Body of pancreas (tissue), 4 donors: Measurements from ENCODE around the gene LHX8. TPM values are rescaled to one million over a fixed set of nuclear protein-coding genes. Genes with fewer than 3 reads are reported as not detected.

ENCODE experiments used
- ATAC-seq: fragments of 150-250 bp; one replicate; pipeline ENCODE4 v1.9.1; 2016
- DNase-seq, 4 donors: peaks; one replicate each; pipeline ENCODE4 v3.0.0-alpha.2; 2019
- H3K27ac ChIP-seq, 4 donors: fragments of 200-600 bp; sonication (generic); 1 replicate in 3 of 4; 2 replicates in 1 of 4; pipeline versions ENCODE4 v1.5.1 to v1.6.1; 2016 to 2019; ENCODE audit warnings: mild to moderate bottlenecking in 1 of 4, mixed read lengths in 1 of 4, moderate library complexity in 1 of 4
- H3K27me3 ChIP-seq, 2 donors: fragments of 200-600 bp; sonication (generic); one replicate each; pipeline ENCODE4 v1.6.0; 2016; ENCODE audit warnings: mild to moderate bottlenecking in 1 of 2
- H3K36me3 ChIP-seq, 2 donors: fragments of 200-600 bp; sonication (generic); replicated peaks in 1 of 2; 2 replicates each; pipeline ENCODE4 v1.5.1; 2016; ENCODE audit warnings: low read depth in 2 of 2; ENCODE audit not compliant: insufficient read depth in 1 of 2
- H3K4me1 ChIP-seq: fragments of 200-600 bp; sonication (generic); one replicate; pipeline ENCODE4 v1.6.0; 2016
- H3K4me3 ChIP-seq, 2 donors: fragments of 200-600 bp; sonication (generic); 1 replicate in 1 of 2; 2 replicates in 1 of 2; pipeline ENCODE4 v1.5.1; 2016 to 2019
- H3K9me3 ChIP-seq, 3 donors: fragments of 200-600 bp; sonication (generic); 1 replicate in 2 of 3; 2 replicates in 1 of 3; pipeline ENCODE4 v1.5.1; 2016
- POLR2A ChIP-seq, 3 donors: fragments of 450-650 bp; IDR thresholded peaks; one replicate each; pipeline ENCODE4 v1.6.1; 2016; ENCODE audit warnings: antibody characterized with exemption in 3 of 3, mild to moderate bottlenecking in 2 of 3
- WGBS, 2 donors: methylation state at CpG; one replicate each; pipeline ENCODE4 v1.1.5; 2017; 5-methylcytosine and 5-hydroxymethylcytosine counted together
- intact Hi-C: fragments of 100-400 bp; cut with DNase I; formaldehyde crosslinking; loops from one replicate; pipeline ENCODE4 v1.15.1; 2023
- small RNA-seq: library from RNA; depleted of rRNA; stranded (forward); fragments of <200 nt; gene quantifications from one replicate; pipeline ENCODE3, GENCODE V24; 2016
- total RNA-seq, 2 donors: library from RNA; depleted of rRNA; stranded (reverse); fragments of >200 nt; gene quantifications; one replicate each; pipeline ENCODE4 v1.1.0, GENCODE V29; 2016
- TF ChIP-seq, protein P1 (sequence below), 7 experiments: fragments of 450-650 bp in 4 of 7; fragments of 200-600 bp in 3 of 7; sonication (generic) in 3 of 7; IDR thresholded peaks; one replicate each; pipeline ENCODE4 v1.5.1; 2016 to 2019; ENCODE audit warnings: antibody characterized with exemption in 7 of 7

The LHX8 gene
- total RNA-seq, 2 donors from 2014 or later, result not detected

DNA sequence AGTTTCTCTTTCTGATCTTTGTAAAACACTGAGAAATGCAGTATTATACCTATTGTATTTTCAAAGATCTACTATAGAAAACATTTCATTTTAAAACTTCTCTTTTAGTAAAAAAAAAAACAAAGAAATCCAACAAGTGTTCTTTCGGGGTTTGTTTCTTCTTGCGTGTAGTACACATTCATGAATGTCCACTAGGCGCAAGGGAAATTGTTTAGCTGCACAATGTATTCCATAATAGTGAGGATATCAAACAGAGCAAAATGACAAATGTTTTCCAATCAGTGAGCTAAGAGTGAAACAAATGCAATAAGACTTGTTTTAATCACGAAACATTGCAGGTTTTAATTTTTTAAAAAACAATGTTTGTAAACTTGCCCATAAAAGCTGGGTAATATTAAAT is 68.6 kb downstream of the LHX8 start:
- no peak for TF ChIP-seq POLR2A (IDR thresholded peaks at IDR 0.05)
- TF ChIP-seq, protein P1, sequence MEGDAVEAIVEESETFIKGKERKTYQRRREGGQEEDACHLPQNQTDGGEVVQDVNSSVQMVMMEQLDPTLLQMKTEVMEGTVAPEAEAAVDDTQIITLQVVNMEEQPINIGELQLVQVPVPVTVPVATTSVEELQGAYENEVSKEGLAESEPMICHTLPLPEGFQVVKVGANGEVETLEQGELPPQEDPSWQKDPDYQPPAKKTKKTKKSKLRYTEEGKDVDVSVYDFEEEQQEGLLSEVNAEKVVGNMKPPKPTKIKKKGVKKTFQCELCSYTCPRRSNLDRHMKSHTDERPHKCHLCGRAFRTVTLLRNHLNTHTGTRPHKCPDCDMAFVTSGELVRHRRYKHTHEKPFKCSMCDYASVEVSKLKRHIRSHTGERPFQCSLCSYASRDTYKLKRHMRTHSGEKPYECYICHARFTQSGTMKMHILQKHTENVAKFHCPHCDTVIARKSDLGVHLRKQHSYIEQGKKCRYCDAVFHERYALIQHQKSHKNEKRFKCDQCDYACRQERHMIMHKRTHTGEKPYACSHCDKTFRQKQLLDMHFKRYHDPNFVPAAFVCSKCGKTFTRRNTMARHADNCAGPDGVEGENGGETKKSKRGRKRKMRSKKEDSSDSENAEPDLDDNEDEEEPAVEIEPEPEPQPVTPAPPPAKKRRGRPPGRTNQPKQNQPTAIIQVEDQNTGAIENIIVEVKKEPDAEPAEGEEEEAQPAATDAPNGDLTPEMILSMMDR (IDR thresholded peaks at IDR 0.05), result no peak
- no peak for ATAC-seq
- Histone ChIP-seq H3K27me3 (no peaks in the 10 kb centered on the region), H3K27ac (no peak overlapping the region), H3K4me3 (no peak overlapping the region), H3K36me3 (no peaks in the 10 kb centered on the region), H3K9me3 (no peaks in the 10 kb centered on the region), H3K4me1 (peaks cover 11% of the 10 kb centered on the region)
- no peak for DNase-seq
- intact Hi-C loops, result loop anchor here (5.0 kb wide), 1 partner anchor 430 kb away; no protein-coding TSS in a partner anchor
- 79% methylated on average over 4 of the region's 4 CpGs for WGBS, 2 donors

DNA sequence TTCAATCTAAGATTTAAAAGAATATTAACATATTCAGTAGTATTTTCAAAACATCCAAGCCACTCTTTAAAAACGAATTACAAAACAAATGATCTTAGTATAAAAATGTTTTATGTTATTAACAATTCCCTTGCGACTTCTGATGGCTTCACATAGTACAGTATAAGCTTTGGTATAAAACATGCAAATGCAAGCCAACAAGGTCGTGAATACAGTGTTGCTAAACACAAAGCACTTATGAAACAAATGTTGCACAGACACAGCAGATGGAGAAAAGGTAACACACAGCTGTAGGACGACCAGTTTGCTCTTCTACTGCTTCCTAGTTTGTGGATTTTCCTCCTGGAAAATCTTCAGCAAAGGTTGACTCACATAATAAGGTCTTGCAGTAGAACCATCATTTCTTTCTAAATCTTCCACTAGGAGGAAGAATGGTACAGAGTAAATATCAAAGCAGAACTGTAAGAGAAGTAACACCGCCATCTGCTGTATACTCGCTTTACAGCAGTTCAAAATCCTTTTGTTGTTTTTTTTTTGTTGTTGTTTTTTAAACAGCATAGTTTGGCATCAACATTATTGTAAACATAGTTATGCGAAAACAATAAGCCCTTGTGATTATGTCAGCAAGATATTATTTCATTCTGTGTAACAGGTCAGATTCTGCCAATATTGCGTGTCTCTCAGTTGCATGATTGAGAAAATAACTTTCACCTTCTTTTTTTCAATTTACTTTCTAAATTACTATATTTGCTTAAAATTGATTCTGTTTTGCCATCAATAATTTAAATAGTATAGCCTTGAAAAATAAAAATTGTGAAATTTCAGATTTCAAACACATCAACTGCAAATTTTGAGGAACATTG is 69.5 kb downstream of the LHX8 start:
- DNase-seq, result peak in 2 of 4 donors; percentile 6 to 13
- intact Hi-C loops, result loop anchor here (5.0 kb wide), 1 partner anchor 431 kb away; no protein-coding TSS in a partner anchor
- no peak overlapping the region for H3K27ac ChIP-seq
- no peak overlapping the region for H3K4me3 ChIP-seq
- peaks cover 6% of the 10 kb centered on the region for H3K4me1 ChIP-seq
- TF ChIP-seq, protein P1 (IDR thresholded peaks at IDR 0.05), result peak; percentile 28 to 88 (median 65)
- no peak for TF ChIP-seq POLR2A (IDR thresholded peaks at IDR 0.05)
- ATAC-seq, result peak; percentile 45
- H3K27me3 ChIP-seq, result no peaks in the 10 kb centered on the region
- H3K36me3 ChIP-seq, result no peaks in the 10 kb centered on the region
- no peaks in the 10 kb centered on the region for H3K9me3 ChIP-seq
- 16 to 21% methylated on average over 8 of the region's 8 CpGs for whole genome bisulfite sequencing, 2 donors

DNA sequence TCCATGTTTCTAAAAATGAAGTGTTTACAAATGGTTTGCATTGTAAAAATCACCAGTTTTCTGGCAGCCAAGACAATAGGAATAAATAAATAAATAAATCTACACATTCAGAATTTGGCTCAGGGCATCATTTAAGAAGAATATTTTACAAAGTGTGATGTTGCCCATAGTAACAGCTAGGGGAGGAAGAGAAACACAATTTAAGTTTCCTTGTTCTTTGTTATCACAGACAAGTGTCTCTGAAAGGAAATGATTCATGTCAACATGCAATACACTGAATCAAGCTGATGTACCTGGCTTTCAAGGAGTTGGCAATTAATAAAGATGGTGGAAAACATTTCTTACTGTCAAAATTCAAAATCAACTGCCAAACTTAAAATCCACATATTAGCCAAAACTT is 74.7 kb downstream of the LHX8 start:
- no peak overlapping the region for H3K27ac ChIP-seq
- no peak overlapping the region for H3K4me3 ChIP-seq
- DNase-seq (no peak), ATAC-seq (no peak)
- H3K9me3 ChIP-seq, result no peaks in the 10 kb centered on the region
- TF ChIP-seq, protein P1 (IDR thresholded peaks at IDR 0.05), result no peak
- TF ChIP-seq POLR2A (IDR thresholded peaks at IDR 0.05), result no peak
- no peaks in the 10 kb centered on the region for H3K36me3 ChIP-seq
- intact Hi-C loops, result no loop called here
- no peaks in the 10 kb centered on the region for H3K27me3 ChIP-seq
- H3K4me1 ChIP-seq, result no peaks in the 10 kb centered on the region

Small RNA genes lying within 50 kb of the gene (small RNA-seq; reads per million reads assigned to genes)
- not detected for gene RNU6-622P
